ENCODE data around the gene ANO4.

The ANO4 gene

DNA sequence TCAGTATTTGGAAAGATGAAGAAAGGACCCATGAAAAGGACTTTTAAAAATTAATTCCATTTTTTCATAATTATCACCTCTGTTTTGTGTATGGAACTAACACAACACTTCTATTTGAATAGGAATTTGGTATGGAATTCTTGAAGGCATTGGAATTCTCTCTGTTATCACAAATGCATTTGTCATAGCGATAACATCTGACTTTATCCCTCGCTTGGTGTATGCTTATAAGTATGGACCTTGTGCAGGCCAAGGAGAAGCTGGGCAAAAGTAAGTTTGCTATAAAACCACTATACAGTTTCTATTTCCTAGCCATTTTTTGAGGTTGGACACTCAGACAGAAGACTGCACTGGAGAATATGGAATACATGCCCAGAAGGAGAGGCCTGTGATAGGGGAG, 316.9 kb downstream of the ANO4 start:
- H2AFZ ChIP-seq (ENCODE audit: low read length): no peak overlapping the region
- H3K9me3 ChIP-seq (replicated peaks; ENCODE audit: insufficient read depth, low read length): no peaks in the 10 kb centered on the region
- no peaks in the 10 kb centered on the region for H3F3A ChIP-seq (ENCODE audit: insufficient read depth, low read length)
- no peak overlapping the region for H3K4me3 ChIP-seq (ENCODE audit: low read length)
- no peaks in the 10 kb centered on the region for H3K27me3 ChIP-seq (replicated peaks; ENCODE audit: insufficient read depth, low read length)
- TF ChIP-seq EZH2 (optimal IDR thresholded peaks at IDR 0.05; ENCODE audit: low read depth, low read length) (no peak), CTCF (IDR thresholded peaks at IDR 0.05; ENCODE audit: low read length) (no peak), EZH2phosphoT487 (IDR thresholded peaks at IDR 0.05; ENCODE audit: low read length) (no peak)
- H3K36me3 ChIP-seq (replicated peaks; ENCODE audit: insufficient read depth, low read length): no peaks in the 10 kb centered on the region
- no peaks in the 10 kb centered on the region for H3K4me1 ChIP-seq (ENCODE audit: low read length)
- no peaks in the 10 kb centered on the region for H3K79me2 ChIP-seq (ENCODE audit: low read length)
- DNase-seq: no peak
- no peaks in the 10 kb centered on the region for H4K20me1 ChIP-seq (ENCODE audit: insufficient read depth, low read length)
- no peak overlapping the region for H3K4me2 ChIP-seq (ENCODE audit: low read depth, low read length)
- no peaks in the 10 kb centered on the region for H3K9me2 ChIP-seq (replicated peaks; ENCODE audit: insufficient read depth, low read length)
- no peak overlapping the region for H3K9ac ChIP-seq (ENCODE audit: low read length)
- no peak overlapping the region for H3K27ac ChIP-seq (ENCODE audit: low read length)

DNA sequence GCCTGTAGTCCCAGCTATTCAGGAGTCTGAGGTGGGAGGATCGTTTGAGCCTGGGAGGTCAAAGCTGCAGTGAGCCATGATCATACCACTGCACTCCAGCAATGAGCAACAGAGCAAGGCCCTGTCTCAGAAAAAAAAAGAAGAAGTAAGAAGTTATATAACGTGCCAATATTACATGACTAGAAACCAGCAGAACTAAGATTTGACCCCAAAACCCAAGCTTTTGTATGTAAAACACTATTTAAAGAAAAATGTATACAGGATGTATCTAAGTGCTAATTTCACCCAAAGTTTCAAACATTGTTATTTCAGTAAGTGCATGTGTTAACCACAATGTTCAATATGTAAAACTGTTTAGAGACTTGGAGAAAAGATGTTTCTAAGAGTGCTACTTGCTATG, 320.8 kb downstream of the ANO4 start:
- Histone ChIP-seq H2AFZ (ENCODE audit: low read length) (no peak overlapping the region), H3K4me1 (ENCODE audit: low read length) (no peaks in the 10 kb centered on the region), H3K27ac (ENCODE audit: low read length) (no peak overlapping the region), H3K27me3 (replicated peaks; ENCODE audit: insufficient read depth, low read length) (no peaks in the 10 kb centered on the region), H3K9me2 (replicated peaks; ENCODE audit: insufficient read depth, low read length) (no peaks in the 10 kb centered on the region), H3K9ac (ENCODE audit: low read length) (no peak overlapping the region), H4K20me1 (ENCODE audit: insufficient read depth, low read length) (no peaks in the 10 kb centered on the region), H3F3A (ENCODE audit: insufficient read depth, low read length) (no peaks in the 10 kb centered on the region), H3K9me3 (replicated peaks; ENCODE audit: insufficient read depth, low read length) (no peaks in the 10 kb centered on the region), H3K4me3 (ENCODE audit: low read length) (no peak overlapping the region), H3K79me2 (ENCODE audit: low read length) (no peaks in the 10 kb centered on the region), H3K36me3 (replicated peaks; ENCODE audit: insufficient read depth, low read length) (no peaks in the 10 kb centered on the region), H3K4me2 (ENCODE audit: low read depth, low read length) (no peak overlapping the region)
- TF ChIP-seq CTCF (IDR thresholded peaks at IDR 0.05; ENCODE audit: low read length) (no peak), EZH2phosphoT487 (IDR thresholded peaks at IDR 0.05; ENCODE audit: low read length) (no peak), EZH2 (optimal IDR thresholded peaks at IDR 0.05; ENCODE audit: low read depth, low read length) (no peak)
- no peak for DNase-seq

DNA sequence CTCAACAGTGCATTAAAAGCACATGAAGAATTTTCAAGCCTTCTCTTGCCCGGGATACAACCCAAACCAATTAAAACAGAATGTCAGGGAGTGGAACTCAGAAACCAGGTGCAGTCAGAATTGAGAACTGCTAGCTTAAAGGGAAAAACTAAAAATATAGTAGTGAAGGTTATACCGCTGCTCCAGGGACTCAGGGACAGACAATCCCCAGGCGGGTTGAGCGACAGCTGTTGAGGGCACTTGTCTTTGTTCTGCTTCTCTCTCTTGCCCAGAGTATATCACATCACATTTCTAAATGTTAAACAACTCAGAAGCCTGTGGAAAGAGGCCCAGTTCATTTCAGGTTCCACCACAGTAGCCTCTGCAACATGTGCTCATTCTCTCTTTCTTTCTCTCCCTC, 322.3 kb downstream of the ANO4 start:
- Histone ChIP-seq H3K36me3 (replicated peaks; ENCODE audit: insufficient read depth, low read length) (no peaks in the 10 kb centered on the region), H3K27ac (ENCODE audit: low read length) (no peak overlapping the region), H3K9me3 (replicated peaks; ENCODE audit: insufficient read depth, low read length) (no peaks in the 10 kb centered on the region), H3K4me2 (ENCODE audit: low read depth, low read length) (no peak overlapping the region), H4K20me1 (ENCODE audit: insufficient read depth, low read length) (no peaks in the 10 kb centered on the region), H3K9me2 (replicated peaks; ENCODE audit: insufficient read depth, low read length) (no peaks in the 10 kb centered on the region), H3K79me2 (ENCODE audit: low read length) (no peaks in the 10 kb centered on the region), H2AFZ (ENCODE audit: low read length) (no peak overlapping the region), H3K4me3 (ENCODE audit: low read length) (no peak overlapping the region), H3K4me1 (ENCODE audit: low read length) (no peaks in the 10 kb centered on the region), H3K27me3 (replicated peaks; ENCODE audit: insufficient read depth, low read length) (no peaks in the 10 kb centered on the region), H3K9ac (ENCODE audit: low read length) (no peak overlapping the region), H3F3A (ENCODE audit: insufficient read depth, low read length) (no peaks in the 10 kb centered on the region)
- TF ChIP-seq EZH2phosphoT487 (IDR thresholded peaks at IDR 0.05; ENCODE audit: low read length) (no peak), EZH2 (optimal IDR thresholded peaks at IDR 0.05; ENCODE audit: low read depth, low read length) (no peak), CTCF (IDR thresholded peaks at IDR 0.05; ENCODE audit: low read length) (no peak)
- no peak for DNase-seq
